ENCODE data around the gene DEPDC5.

Gene DEPDC5

GRCh38 chr22:31897842-31898805 is 144.3 kb downstream of the DEPDC5 start:
- DNase-seq: no peak

DNA sequence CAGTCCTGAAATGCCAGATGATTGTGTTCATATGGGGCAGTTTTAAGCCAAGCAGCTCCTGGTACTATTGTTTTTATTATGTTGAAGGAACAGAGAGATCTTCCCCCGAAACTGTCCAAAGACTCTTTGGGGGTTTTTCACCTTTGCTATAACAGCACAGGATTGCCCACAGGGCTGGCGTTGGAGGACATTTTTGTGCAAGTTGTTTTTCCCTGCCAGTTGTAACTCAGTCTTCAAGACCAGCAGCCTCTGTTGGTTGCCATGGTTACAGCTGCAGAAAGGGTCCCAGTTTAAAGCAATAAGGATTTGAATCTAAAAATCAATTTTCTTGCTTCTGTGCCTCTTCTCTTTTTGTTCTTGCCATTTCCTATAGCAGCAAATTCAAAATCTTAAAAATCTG is 145.1 kb downstream of the DEPDC5 start:
- no peak for DNase-seq

DNA sequence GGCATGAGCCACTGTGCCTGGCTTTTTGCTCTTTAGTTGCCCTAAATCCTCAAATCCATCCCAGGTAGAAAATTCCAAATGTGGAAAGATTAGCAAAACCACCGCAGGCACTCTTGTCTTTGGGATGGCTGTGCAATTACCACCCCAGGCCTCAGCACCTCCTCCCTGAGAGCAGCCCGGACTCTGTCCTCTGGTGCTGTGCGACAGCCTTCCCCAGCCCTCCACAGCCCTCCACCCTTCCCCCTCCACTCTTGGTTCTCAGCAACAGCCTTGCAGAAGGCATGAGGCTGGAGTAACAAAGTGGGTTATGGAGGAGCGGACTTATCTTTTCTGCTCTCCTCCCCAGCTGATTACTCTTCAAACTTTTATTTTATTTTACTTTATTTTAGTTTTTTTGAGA is 145.8 kb downstream of the DEPDC5 start:
- no peak for DNase-seq

GRCh38 chr22:31901388-31902137 is 147.7 kb downstream of the DEPDC5 start:
- DNase-seq: no peak

DNA sequence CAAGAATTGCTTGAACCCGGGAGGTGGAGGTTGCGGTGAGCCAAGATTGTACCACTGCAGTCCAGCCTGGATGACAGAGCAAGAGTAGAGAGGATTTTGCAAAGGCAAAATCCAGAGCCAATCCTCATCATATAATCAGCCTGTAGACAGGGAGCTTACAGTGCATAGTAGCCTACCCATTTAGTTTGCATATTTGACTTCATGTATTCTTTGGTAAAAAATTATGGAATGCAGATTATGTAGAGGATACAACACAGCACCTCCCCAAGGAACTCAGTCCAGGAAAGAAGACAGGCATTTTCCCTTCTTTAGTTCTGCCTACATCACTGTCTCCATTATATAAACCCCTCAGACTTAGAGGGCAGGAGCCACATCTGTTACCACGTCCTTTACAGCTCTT is 150.8 kb downstream of the DEPDC5 start:
- DNase-seq: no peak

DNA sequence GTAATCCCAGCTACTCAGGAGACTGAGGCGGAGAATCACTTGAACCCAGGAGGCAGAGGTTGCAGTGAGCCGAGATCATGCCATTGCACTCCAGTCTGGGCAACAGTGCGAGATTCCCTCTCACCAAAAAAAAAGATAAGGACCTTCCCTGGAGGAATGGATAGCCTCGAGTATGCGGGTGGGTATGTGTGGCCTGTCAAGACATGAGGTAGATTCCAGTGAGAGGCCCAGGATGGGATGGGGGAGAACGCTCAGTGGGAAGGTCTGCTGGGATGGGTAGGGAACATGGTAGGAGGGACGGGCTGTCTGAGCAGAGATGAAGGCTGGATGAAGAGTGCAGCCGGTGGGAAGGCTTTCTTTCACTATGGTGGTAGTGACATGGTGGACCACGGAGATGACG is 151.5 kb downstream of the DEPDC5 start:
- DNase-seq: no peak

DNA sequence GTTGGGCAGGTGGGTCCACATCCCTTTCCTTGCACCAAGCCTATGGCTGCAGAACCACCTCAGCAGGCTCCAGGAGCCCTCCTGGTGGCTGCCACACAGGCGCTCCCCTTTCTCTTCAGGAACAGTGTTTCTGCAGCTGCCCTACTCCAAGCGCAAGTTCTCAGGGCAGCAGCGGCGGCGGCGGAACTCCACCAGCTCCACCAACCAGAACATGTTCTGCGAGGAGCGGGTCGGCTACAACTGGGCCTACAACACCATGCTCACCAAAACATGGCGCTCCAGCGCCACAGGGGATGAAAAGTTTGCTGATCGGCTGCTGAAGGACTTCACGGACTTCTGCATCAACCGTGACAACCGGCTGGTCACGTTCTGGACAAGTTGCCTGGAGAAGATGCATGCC is 152.3 kb downstream of the DEPDC5 start:
- no peak for DNase-seq

DNA sequence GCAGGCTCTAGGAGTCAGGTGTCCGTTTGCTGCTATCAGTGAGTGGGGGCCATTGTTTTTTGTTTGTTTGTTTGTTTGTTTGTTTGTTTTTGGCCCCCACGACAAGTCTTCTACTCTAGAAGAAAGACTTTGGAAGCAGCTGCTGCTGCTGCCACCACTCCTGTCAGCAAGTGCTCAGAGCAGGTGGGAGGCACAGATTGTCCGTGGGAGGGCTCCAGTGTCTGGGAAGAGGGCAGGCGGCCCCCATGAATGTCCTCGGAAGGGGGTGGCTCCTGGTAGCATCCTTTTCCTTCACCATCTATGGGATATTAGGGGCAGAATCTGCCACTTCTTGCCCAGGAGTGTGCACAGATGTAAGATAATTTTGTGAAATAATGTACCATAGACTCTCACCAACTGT is 152.8 kb downstream of the DEPDC5 start:
- no peak for DNase-seq

- DNase-seq: no peak
These were observed 156.2 kb downstream of the DEPDC5 start for GRCh38 chr22:31909977-31910376.

- no peak for DNase-seq
These were observed 158.0 kb downstream of the DEPDC5 start for GRCh38 chr22:31911565-31912406.

GRCh38 chr22:31912407-31912743 is 158.6 kb downstream of the DEPDC5 start:
- no peak for DNase-seq

DNA sequence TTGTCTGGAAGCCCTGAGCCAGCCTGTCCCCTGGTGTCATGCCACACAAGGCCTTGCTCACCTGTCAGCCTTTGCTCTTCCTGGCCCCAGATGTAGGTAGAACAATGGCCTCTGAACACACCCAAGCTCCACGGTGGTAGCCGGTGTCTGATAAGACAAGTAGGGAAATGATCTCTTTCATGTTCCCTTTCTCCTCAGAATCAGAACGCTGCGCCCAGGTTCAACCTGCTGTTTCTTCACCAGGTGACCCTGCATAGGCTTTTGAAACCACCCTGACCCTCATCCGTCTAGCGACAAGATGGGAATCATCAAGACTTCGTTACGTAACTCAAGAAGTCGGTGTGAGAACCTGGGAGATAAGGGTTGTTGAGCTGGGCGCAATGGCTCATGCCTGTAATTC is 161.8 kb downstream of the DEPDC5 start:
- no peak for DNase-seq

- DNase-seq: no peak
These were observed 163.6 kb downstream of the DEPDC5 start for GRCh38 chr22:31917227-31917921.

GRCh38 chr22:31919730-31920129 is 165.9 kb downstream of the DEPDC5 start:
- no peak for DNase-seq

DNA sequence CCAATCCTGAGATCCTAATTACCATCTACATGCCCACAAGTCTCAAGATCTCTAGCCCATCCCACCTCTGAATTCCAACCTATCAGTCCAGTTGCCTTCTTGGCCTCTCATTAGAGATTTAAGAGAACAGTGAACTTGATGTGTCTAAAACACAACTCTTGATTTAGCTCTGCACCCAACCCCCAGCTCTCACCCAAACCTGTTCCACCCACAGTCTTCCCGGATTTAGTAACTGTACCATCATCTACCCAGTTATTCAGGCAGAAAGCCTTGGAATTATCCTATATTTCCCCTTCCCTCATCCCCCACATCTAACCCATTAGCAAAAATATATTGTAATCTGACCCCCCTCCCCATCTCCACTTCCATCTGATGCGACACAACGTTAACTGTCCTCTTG is 166.5 kb downstream of the DEPDC5 start:
- no peak for DNase-seq

- DNase-seq: no peak
These were observed 167.3 kb downstream of the DEPDC5 start for GRCh38 chr22:31921106-31921505.

DNA sequence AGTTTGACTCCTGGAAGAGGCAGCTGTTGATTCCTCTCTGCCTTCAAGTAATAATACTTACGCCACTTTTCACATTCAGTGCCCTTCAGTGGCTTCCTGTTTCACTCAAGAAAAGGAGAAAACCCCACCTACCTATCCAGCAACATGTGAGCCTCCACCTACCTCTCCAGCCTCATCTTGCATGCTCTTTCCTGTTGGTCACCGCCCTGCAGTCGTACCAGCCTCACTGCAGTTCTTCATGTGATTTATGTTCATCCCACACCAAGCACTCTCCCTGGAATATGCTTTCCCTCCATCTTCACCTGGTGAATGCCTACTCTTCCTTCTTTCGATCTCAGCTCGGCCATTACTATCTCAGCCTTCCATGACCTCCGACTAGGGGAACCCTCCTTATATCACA is 168.7 kb downstream of the DEPDC5 start:
- no peak for DNase-seq

DNA sequence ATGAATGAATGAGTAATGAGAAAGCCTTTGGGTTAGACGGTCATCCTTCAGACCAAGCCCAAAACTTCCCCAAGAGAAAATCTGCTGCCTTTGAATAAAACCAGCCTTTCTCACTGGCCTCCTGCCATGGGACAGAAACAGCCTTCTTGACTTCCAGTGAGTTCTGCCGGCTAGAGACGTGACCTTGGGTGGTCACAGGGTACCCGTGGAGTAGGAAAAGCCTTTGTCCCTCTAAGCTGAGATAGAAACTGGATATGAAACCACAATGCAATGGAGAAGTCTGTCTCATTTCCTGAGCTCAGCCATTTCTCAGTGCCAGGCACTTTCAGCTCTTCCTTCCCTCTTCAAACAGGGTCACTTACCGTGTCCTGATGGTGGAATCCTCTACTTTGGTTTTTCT is 169.3 kb downstream of the DEPDC5 start:
- DNase-seq: no peak

DNA sequence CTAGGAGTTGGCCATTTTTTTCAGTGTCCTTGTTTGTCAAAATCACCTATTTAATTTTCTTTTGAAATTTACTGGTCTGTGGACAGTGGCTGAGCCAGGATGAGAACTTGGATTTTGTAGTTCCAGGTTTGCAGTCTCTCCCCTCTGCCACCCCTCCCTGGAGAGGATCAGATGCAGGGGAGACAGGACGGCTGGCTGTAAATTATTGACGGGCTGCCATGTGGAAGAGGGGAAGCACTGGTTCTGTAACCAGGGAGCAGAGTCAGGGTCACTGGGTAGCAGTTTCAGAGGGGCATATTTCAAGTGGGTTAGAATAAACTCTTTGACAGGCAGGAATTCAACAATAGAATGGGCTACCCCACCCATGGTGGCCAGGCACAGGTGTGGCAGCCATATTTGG is 169.9 kb downstream of the DEPDC5 start:
- no peak for DNase-seq

- no peak for DNase-seq
These were observed 171.2 kb downstream of the DEPDC5 start for GRCh38 chr22:31925056-31925455.

DNA sequence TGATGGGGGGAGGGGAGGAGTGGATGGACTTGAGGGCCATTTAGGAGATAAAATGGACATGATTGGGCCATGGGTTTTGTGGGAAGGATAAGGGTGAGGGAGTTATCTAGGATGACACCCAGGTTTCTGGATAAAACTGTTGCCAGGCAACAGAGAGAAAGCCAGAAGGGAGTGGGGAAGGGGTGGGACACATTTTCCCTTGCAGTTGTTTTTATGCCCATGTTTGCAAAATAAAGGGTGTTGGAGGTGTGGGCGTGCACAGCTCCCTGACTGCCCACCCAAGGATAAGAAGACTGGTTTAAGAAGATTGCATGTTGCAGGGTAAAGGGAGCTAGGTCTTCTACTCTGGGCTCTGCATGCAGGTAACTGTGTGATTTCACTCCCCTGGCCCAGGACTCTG is 172.2 kb downstream of the DEPDC5 start:
- no peak for DNase-seq

DNA sequence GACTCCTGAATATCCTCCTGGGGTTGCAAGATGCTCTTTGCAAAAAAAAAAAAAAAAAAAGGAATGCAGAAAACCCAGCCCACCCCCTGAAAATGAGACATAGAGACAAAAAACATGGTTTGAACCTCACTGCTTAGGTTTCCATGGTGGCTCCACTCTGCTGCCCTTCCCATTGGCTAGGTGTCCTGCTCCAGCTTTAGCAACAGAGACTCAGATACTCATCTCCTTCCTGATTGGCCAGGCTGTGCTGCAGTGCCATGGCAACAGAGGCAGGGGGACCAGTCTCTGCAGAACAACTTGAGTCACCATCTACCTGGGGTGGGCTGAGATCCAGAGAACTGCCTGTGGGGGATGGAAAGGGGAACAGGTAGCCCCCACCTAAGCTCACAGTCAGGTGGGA is 173.2 kb downstream of the DEPDC5 start:
- DNase-seq: no peak

DNA sequence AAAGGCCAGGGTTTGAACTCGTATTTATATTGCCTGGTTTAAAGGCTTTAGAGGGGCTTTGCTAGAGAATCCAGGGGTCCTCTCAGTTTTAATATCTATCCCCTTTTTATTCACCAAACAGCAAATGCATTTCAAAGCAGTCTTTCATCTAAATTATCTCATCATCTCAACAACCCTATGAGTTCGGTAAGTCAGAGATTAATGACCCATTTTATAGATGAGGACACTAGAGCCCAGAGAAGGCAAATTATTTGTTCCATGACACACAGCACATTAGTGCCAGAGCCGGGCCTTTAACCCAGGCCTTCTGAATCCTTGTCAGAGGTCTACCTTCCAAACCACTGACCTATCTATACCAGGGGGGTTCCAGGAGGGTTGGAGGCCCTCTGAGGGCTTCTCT is 173.7 kb downstream of the DEPDC5 start:
- DNase-seq: no peak

All from activated CD8-positive, alpha-beta memory T cell treated with anti-CD3 and anti-CD28 coated beads for 24 hours (primary cell).